ENCODE measurements around the gene CMIP.
"Not testable (repeated sequence)": the region's sequence is repeated elsewhere in the genome, so short reads cannot be mapped to it uniquely, and the experiment has no call there.

Gene CMIP

GRCh38 chr16:81571592-81572385 is 127.2 kb downstream of the CMIP start:
- no peak for DNase-seq

GRCh38 chr16:81572386-81573144 is 128.0 kb downstream of the CMIP start:
- no peak for DNase-seq

DNA sequence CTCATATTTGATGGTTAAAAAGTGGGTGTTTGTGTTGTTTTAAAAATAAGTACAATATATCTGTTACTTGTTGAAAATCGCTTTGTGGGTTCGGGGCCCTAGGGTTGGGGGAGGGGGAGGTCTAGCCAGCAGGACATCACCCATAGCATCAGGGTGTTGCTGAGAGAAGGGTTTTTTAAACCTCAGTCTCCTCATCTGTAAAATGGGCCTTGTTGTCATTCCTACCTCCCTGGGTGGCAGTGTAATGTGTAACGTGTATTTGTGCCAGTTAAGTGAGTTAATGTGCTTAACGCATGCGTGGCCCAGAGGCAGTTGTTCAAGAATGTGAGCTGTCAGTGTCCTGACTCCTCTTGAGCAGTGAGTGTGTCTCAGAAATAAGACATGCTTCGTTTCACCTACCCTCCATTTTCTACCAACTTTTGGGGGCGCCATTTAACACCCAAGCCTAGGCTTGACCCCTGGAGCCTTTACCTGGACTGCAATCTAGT is 129.0 kb downstream of the CMIP start:
- no peak for DNase-seq

- no peak for DNase-seq
These were observed 129.6 kb downstream of the CMIP start for GRCh38 chr16:81574168-81574567.

GRCh38 chr16:81575307-81575706 is 130.7 kb downstream of the CMIP start:
- no peak for DNase-seq

- no peak for DNase-seq
These were observed 131.2 kb downstream of the CMIP start for GRCh38 chr16:81575834-81576233.

GRCh38 chr16:81576696-81577095 is 132.1 kb downstream of the CMIP start:
- DNase-seq: no peak

GRCh38 chr16:81577272-81577671 is 132.7 kb downstream of the CMIP start:
- DNase-seq: not testable (repeated sequence)

DNA sequence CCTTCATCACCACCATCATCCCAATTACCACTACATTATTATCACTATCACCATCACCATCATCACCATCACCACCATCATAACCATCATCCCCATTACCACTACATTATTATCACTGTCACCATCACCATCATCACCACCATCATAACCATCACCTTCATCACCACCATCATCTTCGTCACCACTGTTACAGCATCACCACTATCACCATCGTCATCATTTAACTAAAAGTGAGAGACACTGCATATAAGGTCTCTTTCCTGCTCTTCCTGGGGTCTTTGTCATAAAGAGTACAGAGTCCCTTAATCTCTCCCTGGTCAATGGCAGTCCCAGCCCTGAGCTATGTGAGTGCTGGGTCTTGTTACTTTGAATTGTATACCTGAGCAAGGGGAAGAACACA is 133.5 kb downstream of the CMIP start:
- no peak for DNase-seq

DNA sequence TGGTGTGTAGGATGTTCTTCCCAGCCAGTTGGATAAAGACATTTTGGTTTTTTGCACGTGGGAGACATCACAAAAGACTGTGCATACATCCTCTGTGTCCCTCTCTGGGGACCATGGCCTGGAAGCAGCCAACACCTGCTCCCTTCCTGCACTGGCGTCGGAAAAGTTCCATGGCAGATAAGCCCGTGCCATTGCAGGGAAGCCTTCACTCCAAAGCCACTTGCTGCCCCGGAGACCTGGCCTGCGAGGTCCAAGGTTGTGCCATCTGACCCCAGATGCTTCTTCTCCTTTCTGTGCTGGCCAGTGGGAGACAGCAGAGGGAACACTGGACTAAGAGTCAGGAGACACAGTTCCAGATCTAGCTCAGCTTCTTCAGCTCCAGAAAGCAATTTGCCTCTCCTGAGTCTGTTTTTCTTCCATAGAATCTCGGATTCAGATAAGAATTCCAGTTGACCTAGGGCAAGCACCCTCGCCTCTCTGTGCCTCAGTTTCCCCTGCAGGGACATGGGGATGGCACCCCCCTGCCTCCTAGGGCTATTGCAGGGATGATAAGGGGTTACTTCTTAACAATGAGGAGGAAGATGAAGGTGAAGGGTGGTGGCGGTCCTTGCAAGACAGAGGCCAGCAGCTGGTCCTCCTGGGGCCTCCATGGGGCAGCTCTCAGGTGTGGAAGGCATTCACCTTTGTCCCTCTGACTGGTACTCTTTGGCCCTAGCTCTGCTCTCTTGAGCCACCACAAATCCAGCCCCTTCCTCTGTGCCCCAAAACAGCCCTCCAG is 134.2 kb downstream of the CMIP start:
- no peak for DNase-seq

DNA sequence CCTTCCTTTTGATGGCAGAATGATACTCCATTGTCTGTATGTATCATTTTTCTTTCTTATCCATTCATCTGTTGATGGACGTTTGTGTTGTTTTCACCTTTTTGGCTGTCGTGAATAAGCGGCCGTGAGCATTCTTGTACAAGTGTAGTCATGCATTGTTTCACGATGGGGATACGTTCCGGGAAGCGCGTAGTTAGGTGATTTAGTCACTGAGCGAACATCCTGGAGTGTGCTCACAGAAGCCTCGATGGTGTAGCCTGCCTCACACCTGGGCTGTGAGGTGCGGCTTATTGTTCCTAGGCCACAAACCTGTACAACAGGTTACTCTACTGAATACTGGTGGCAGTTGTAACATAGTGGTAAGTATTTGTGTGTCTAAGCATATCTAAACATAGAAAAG is 136.5 kb downstream of the CMIP start:
- no peak for DNase-seq

GRCh38 chr16:81582655-81583441 is 138.2 kb downstream of the CMIP start:
- DNase-seq: no peak

GRCh38 chr16:81583893-81584631 is 139.5 kb downstream of the CMIP start:
- DNase-seq: no peak

DNA sequence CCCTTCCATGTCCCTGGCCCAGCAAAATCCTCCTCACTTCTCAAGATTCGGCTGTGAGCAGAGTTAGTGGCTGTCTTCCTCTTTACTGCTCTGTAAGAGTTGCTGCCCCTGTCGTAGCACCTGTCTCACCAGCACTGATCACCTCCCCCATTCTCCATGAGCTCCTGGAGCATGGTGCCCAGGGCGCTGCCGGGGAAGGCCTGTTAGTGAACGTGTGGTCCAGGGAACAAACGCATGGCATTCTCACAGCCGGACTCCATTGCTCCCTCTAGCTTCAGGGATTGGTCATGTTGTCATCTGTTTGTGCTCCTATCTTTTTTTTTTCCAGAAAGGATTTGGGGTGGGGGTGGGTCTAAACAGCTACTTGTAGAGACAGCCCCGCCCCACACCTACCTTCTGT is 141.2 kb downstream of the CMIP start:
- DNase-seq: no peak

GRCh38 chr16:81586417-81586816 is 141.8 kb downstream of the CMIP start:
- DNase-seq: no peak

DNA sequence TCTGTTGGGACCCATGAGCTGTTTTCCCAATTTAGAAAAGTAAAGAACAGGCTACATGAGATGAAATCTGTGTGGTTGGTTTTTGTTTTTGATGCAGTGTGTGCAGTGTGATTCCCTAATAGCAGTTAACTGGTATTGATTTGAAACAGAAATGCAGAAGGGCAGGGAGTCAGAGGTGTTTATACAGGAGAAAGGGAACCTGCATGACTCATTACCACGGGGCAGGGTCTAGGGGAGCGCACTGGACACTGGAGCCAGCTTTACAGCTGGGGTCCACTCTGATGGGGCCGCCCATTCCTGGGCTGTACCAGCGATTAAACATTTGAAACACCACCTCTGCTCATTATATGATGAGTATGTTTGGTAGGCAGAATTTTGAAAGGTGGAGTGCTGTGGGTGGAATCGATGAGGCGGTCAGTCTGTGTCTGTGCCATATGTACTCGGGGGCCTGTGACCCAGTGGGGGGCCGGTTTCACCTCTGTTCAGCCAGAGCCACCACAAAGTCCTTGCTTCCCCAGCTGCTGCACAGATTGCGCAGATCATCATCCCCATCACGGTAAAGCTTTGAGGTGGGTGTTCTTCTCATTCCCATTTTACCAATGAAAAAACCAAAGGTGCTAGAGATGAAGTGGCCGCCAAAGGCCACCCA is 142.5 kb downstream of the CMIP start:
- DNase-seq: no peak

DNA sequence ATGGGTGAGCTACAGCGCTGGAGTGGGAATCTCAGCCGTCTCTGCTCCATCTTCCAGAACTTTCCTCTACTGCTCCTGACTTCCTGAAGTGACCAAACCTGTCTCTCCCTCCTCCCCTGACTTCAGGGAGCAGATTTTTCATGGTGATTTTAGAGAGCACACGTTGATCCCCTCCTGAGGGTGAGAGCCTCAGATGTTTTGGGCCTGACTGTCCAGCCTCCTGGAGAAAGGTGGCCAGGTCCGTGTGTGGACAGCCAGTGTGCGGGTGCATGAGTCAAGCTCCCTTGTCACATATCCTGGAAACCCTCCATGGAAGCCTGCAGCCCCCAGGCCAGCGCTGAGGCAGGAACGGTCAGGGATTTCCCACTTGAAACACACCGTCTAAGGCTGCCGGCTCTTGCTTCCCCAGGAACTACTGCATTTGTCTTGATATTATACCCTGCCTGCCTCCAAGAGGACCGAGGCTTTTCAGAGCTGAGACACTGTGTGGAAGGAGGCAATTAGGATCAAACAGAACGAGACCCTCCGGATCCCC is 143.1 kb downstream of the CMIP start:
- no peak for DNase-seq

DNA sequence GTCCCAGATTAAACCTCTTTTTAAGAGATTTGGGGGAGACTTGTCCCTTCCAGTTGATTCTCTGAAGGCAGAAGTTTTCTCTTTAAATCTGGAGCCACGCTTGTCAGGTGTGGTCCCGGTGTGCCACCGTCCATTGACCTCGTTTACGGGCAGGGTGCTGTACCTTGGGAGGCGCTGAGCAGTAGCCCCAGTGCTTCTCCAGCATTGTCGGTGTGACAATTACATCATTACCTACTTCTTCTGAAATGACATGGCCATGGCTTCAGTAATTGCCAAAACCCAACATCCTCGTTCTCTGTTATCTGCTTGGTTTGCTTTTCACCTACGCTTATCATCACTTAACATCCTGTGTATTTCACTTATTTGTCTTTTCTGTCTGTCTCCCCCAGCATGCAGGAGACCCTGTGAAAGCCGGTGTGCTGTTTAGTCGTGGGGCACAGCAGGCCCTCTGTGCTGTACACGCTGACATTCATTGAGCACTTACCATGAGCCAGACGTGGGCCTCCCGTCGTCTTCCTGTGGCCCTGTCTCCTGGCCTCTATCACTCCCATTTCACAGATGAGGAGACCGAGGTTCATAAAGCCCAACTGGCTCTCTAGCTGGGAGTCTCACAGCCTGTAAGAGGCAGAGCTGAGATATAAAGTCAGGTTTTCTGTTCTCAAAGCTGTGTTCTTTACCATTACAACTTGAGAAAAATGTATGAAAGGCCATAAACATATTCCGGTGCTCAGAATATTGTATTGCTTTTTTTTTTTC is 143.9 kb downstream of the CMIP start:
- no peak for DNase-seq

DNA sequence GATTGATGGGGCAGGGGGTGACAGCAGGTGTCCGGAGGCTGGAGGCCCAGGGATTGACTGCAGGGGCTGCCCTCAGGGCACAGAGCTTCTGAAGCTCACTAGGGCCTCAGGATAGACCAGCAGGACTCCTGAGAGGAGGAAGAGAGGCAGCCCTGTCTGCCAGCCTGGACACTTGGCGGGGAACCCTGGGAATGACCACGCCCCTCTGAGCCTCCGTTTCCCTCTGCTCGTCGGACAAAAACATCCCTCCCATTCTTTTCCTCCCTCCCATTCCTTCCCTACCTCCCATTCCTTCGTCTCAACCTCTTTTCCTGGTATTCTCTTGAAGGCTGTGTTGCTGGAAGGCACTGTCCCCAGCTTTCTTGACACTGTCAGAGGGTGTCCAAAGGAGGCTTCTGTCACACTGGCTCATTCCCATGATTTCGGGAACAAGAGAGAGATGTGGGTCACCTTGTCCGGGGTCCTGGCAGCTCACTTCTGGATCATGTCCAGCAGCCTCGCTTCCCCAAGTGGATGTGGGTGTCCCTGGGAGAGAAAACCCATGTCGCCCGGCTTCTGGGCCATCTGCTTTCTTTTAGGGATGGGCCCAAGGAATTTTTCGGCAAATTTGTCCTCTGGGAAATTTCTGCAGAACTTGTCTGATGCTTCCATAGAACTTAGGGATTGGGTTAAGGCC is 145.5 kb downstream of the CMIP start:
- DNase-seq: no peak
